HUES48 (cell line): ENCODE data around the gene FLT3.

ENCODE experiments used
- H3K27ac ChIP-seq: one replicate; pipeline ENCODE4 v1.7.0; 2013; ENCODE audit warnings: low read depth, low read length, inconsistent platforms
- H3K27me3 ChIP-seq: 2 replicates; pipeline ENCODE4 v1.6.1; 2013; ENCODE audit warnings: mild to moderate bottlenecking, low read length; ENCODE audit not compliant: control insufficient read depth, insufficient read depth
- H3K36me3 ChIP-seq: 2 replicates; pipeline ENCODE4 v1.6.1; 2013; ENCODE audit warnings: low read length; ENCODE audit not compliant: control insufficient read depth, insufficient read depth
- H3K4me1 ChIP-seq: 2 replicates; pipeline ENCODE4 v1.6.1; 2013; ENCODE audit warnings: mild to moderate bottlenecking, low read length; ENCODE audit not compliant: control insufficient read depth, insufficient read depth
- H3K4me3 ChIP-seq: 2 replicates; pipeline ENCODE4 v1.5.1; 2013; ENCODE audit warnings: mild to moderate bottlenecking, low read depth, low read length
- H3K9ac ChIP-seq: 2 replicates; pipeline ENCODE4 v1.6.1; 2013; ENCODE audit warnings: mild to moderate bottlenecking, low read depth, low read length, moderate library complexity
- H3K9me3 ChIP-seq: 2 replicates; pipeline ENCODE4 v1.6.1; 2013; ENCODE audit warnings: low read length; ENCODE audit not compliant: control insufficient read depth, insufficient read depth

FLT3 gene

DNA sequence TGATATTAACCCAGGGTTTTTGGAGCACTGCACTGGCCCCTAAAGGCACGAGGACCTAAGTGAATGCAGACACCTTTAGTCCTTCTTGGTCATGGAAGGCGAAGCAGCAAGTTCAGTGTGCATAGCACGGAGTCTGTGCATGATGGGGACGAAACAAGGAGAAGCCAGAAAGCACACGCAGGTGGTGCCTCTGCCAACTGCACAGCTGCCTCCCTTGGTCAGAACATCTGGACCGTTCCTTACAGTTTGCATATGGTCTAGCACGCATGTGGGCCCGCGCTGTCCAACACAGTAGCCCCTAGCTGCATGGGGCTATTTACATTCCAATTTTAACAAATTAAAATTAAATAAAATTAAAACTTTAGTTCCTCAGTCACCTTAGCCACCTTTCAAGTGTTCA lies 44.0 kb downstream of the FLT3 start:
- H3K4me1 ChIP-seq: peaks cover 20% of the 10 kb centered on the region
- H3K27me3 ChIP-seq: no peaks in the 10 kb centered on the region

DNA sequence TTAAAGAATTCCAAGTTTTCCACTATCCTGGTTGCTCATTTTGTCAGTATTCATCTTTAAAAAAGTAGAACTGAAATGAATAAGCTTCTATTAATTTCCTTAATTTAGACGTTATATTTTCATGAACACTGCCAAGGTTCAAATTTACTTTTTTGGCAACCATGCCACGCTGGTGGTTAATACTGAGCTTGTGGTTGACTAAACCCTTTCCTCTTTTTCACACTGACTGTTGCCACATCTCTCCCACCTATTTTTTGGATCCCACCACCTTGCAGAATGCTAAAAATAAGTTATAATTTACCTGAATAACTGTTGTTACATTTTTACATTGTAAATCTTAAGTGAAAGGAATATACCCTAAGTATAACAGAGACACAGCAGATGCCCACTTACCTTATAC lies 45.0 kb downstream of the FLT3 start:
- no peaks in the 10 kb centered on the region for H3K27me3 ChIP-seq
- H3K36me3 ChIP-seq: no peaks in the 10 kb centered on the region
- no peak overlapping the region for H3K9ac ChIP-seq
- no peak overlapping the region for H3K27ac ChIP-seq
- peaks cover 27% of the 10 kb centered on the region for H3K4me1 ChIP-seq
- no peaks in the 10 kb centered on the region for H3K9me3 ChIP-seq
- H3K4me3 ChIP-seq: no peak overlapping the region

More for the DNA sequence above, 44.0 kb downstream of the FLT3 start:
- Histone ChIP-seq H3K36me3 (no peaks in the 10 kb centered on the region), H3K9ac (no peak overlapping the region), H3K4me3 (no peak overlapping the region), H3K27ac (no peak overlapping the region), H3K9me3 (no peaks in the 10 kb centered on the region)

- no peak overlapping the region for H3K27ac ChIP-seq
- no peaks in the 10 kb centered on the region for H3K9me3 ChIP-seq
- no peaks in the 10 kb centered on the region for H3K36me3 ChIP-seq
- H3K27me3 ChIP-seq: no peaks in the 10 kb centered on the region
- H3K4me3 ChIP-seq: no peak overlapping the region
- peaks cover 45% of the 10 kb centered on the region for H3K4me1 ChIP-seq
- H3K9ac ChIP-seq: no peak overlapping the region
Observed at GRCh38 chr13:28052945-28053344, 47.4 kb downstream of the FLT3 start.

- Histone ChIP-seq H3K27me3 (no peaks in the 10 kb centered on the region), H3K9ac (0 out of 2 replicates have a peak overlapping the region, but pooled peaks have one; percentile 8)
Observed at GRCh38 chr13:28049880-28050875, 50.2 kb downstream of the FLT3 start.

DNA sequence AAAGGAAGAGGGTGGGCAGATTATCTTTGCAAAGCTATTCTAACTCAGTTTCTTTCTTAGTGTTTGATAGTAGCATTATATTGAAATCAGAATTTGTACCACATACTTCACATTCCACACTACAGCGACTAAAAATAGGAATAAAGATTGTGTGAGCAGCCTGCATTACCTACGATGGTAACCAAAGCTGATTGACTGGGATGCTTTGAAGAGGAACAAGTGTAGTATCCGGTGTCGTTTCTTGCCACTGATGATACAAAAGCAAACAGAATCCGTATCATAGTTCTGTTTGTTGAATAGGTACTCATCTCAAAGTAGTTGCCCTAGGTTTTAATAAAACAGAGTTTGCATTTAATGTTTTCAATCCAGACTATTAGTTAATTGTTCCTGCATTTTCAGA lies 51.2 kb downstream of the FLT3 start:
- no peaks in the 10 kb centered on the region for H3K27me3 ChIP-seq

More at GRCh38 chr13:28049880-28050875, 50.2 kb downstream of the FLT3 start:
- Histone ChIP-seq H3K27ac (peak overlapping the region; percentile 90), H3K4me1 (peaks cover 36% of the 10 kb centered on the region), H3K4me3 (0 out of 2 replicates have a peak overlapping the region, but pooled peaks have one; percentile 21), H3K9me3 (no peaks in the 10 kb centered on the region), H3K36me3 (no peaks in the 10 kb centered on the region)

GRCh38 chr13:28048768-28049167 lies 51.6 kb downstream of the FLT3 start:
- H3K27ac ChIP-seq: peak overlapping the region; percentile 26
- H3K4me1 ChIP-seq: peaks cover 30% of the 10 kb centered on the region
- H3K9me3 ChIP-seq: no peaks in the 10 kb centered on the region
- no peaks in the 10 kb centered on the region for H3K36me3 ChIP-seq
- H3K9ac ChIP-seq: no peak overlapping the region
- no peak overlapping the region for H3K4me3 ChIP-seq
- no peaks in the 10 kb centered on the region for H3K27me3 ChIP-seq

More for the DNA sequence above, 51.2 kb downstream of the FLT3 start:
- Histone ChIP-seq H3K9ac (no peak overlapping the region), H3K4me1 (peaks cover 30% of the 10 kb centered on the region), H3K9me3 (no peaks in the 10 kb centered on the region), H3K36me3 (no peaks in the 10 kb centered on the region), H3K4me3 (no peak overlapping the region), H3K27ac (peak overlapping the region; percentile 90)

DNA sequence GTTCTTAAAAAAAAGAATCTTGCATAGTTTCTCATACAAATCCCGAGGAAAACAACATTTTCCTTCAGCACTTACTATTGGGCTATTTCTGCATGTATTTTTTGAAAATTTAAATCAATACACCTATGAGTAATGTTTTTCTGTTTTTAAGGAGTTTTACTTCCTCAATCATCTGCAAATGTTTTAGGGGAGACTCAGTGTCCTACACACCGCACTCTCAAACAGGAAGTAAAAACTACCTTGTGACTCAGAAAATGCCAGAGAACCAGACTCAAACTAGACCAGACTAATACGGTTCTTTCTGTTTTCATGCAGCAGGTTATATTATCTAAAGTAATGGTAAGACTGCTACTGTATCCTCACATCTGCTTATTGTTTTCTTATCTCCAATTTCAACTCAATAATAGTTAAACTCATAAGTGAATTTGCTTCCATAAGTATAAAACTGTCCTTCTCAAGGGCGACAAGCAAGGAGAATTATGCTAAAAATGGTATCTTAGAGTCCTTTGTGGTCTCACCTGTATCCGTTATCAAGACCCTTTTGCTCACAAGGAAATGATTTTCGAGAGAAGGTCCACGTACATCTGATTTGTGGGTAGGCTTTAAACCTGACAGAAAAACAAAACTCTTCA lies 52.5 kb downstream of the FLT3 start:
- Histone ChIP-seq H3K9me3 (no peaks in the 10 kb centered on the region), H3K4me3 (no peak overlapping the region), H3K36me3 (no peaks in the 10 kb centered on the region), H3K9ac (no peak overlapping the region), H3K27me3 (no peaks in the 10 kb centered on the region), H3K27ac (no peak overlapping the region), H3K4me1 (peaks cover 30% of the 10 kb centered on the region)

- no peaks in the 10 kb centered on the region for H3K9me3 ChIP-seq
- no peaks in the 10 kb centered on the region for H3K27me3 ChIP-seq
- H3K4me3 ChIP-seq: no peak overlapping the region
- no peak overlapping the region for H3K9ac ChIP-seq
- H3K27ac ChIP-seq: no peak overlapping the region
- H3K36me3 ChIP-seq: no peaks in the 10 kb centered on the region
- H3K4me1 ChIP-seq: peaks cover 30% of the 10 kb centered on the region
Observed at GRCh38 chr13:28046981-28047380, 53.4 kb downstream of the FLT3 start.

- Histone ChIP-seq H3K27me3 (no peaks in the 10 kb centered on the region), H3K9me3 (no peaks in the 10 kb centered on the region), H3K36me3 (no peaks in the 10 kb centered on the region), H3K4me1 (peaks cover 35% of the 10 kb centered on the region), H3K9ac (no peak overlapping the region), H3K27ac (peak overlapping the region; percentile 42), H3K4me3 (no peak overlapping the region)
Observed at GRCh38 chr13:28045861-28046260, 54.5 kb downstream of the FLT3 start.

GRCh38 chr13:28044608-28045007 lies 55.8 kb downstream of the FLT3 start:
- Histone ChIP-seq H3K27ac (no peak overlapping the region), H3K36me3 (no peaks in the 10 kb centered on the region), H3K27me3 (no peaks in the 10 kb centered on the region), H3K9me3 (no peaks in the 10 kb centered on the region), H3K4me3 (no peak overlapping the region), H3K4me1 (peaks cover 25% of the 10 kb centered on the region), H3K9ac (no peak overlapping the region)

DNA sequence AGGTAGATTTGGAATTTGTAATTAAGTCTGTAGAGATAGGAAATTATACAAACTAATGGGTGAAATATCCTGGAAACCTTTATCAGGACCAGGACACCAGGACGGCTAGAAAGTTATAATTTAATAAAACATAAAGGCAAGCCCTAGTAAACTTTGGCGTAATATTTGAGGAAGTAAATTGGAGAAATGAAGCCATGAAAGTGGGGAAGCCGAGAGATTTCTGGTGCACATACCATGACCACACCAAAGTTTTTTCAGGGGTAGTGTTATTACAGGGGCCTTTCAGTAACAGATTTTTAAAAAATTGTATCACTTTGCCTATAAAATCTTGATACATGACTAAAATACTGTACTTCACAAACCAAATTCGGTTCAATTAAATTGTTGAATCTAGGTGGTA lies 57.2 kb downstream of the FLT3 start:
- Histone ChIP-seq H3K9me3 (no peaks in the 10 kb centered on the region), H3K9ac (no peak overlapping the region), H3K36me3 (no peaks in the 10 kb centered on the region), H3K4me3 (no peak overlapping the region), H3K27me3 (no peaks in the 10 kb centered on the region), H3K27ac (no peak overlapping the region), H3K4me1 (peaks cover 11% of the 10 kb centered on the region)
